GM23248 (cell line): Measurements from ENCODE around the gene RIMOC1.

Experiments used
- EZH2 ChIP-seq: fragments of 200-600 bp; sonication (generic); IDR thresholded peaks from 2 replicates; pipeline ENCODE4 v1.6.1; 2018; ENCODE audit warnings: antibody characterized with exemption, mild to moderate bottlenecking; ENCODE audit not compliant: insufficient read depth, poor library complexity, severe bottlenecking
- EZH2phosphoT487 ChIP-seq: fragments of 200-600 bp; sonication (generic); IDR thresholded peaks from 2 replicates; pipeline ENCODE4 v1.6.1; 2018; ENCODE audit warnings: antibody characterized with exemption, moderate library complexity, mild to moderate bottlenecking, low read depth; ENCODE audit not compliant: insufficient read depth

- TF ChIP-seq EZH2 (no peak), EZH2phosphoT487 (no peak)
These were observed 40.2 kb upstream of the RIMOC1 start for GRCh38 chr5:41863871-41864486.
